Loucy (cell line): ENCODE measurements around the gene ELMO1.

Experiments
- H2AFZ ChIP-seq: fragments of 200-600 bp; sonication (generic); 2 replicates; pipeline ENCODE4 v1.6.0; 2016; ENCODE audit warnings: antibody characterized with exemption, mild to moderate bottlenecking, low read length, moderate library complexity
- H3F3A ChIP-seq: fragments of 200-600 bp; 2 replicates; pipeline ENCODE4 v1.6.0; 2016; ENCODE audit warnings: antibody characterized with exemption, low read depth, mild to moderate bottlenecking
- H3K27me3 ChIP-seq: fragments of 200-600 bp; sonication (generic); 2 replicates; pipeline ENCODE4 v1.6.1; 2014; ENCODE audit warnings: low read length, mild to moderate bottlenecking; ENCODE audit not compliant: insufficient read depth, poor library complexity, severe bottlenecking
- H3K36me3 ChIP-seq: fragments of 200-600 bp; sonication (generic); 2 replicates; pipeline ENCODE4 v1.6.1; 2016; ENCODE audit warnings: low read length; ENCODE audit not compliant: insufficient read depth
- H3K4me1 ChIP-seq: fragments of 200-600 bp; sonication (generic); 2 replicates; pipeline ENCODE4 v1.5.1; 2014; ENCODE audit warnings: low read length, mild to moderate bottlenecking; ENCODE audit not compliant: insufficient read depth, poor library complexity, severe bottlenecking
- H3K4me2 ChIP-seq: fragments of 200-600 bp; sonication (generic); 2 replicates; pipeline ENCODE4 v1.6.0; 2014; ENCODE audit warnings: antibody characterized with exemption, low read length, low read depth, mild to moderate bottlenecking; ENCODE audit not compliant: poor library complexity, severe bottlenecking
- H3K4me3 ChIP-seq: fragments of 200-600 bp; sonication (generic); 2 replicates; pipeline ENCODE4 v1.5.1; 2014; ENCODE audit warnings: low read length, mild to moderate bottlenecking, mixed read lengths; ENCODE audit not compliant: poor library complexity, severe bottlenecking
- H3K79me2 ChIP-seq: fragments of 200-600 bp; sonication (generic); 2 replicates; pipeline ENCODE4 v1.6.1; 2014; ENCODE audit warnings: low read length; ENCODE audit not compliant: insufficient read depth
- H3K9ac ChIP-seq: fragments of 200-600 bp; sonication (generic); 2 replicates; pipeline ENCODE4 v1.6.0; 2014; ENCODE audit warnings: mild to moderate bottlenecking, low read depth, low read length, moderate library complexity; ENCODE audit not compliant: poor library complexity, severe bottlenecking
- H3K9me2 ChIP-seq: fragments of 200-600 bp; sonication (generic); replicated peaks from 2 replicates; pipeline ENCODE4 v1.6.1; 2016; ENCODE audit warnings: low read depth, low read length, mixed read lengths
- H3K9me3 ChIP-seq: fragments of 200-600 bp; sonication (generic); 2 replicates; pipeline ENCODE4 v1.6.1; 2014; ENCODE audit warnings: mild to moderate bottlenecking, antibody characterized with exemption, low read length, low read depth; ENCODE audit not compliant: insufficient read depth
- H4K20me1 ChIP-seq: fragments of 200-600 bp; sonication (generic); 2 replicates; pipeline ENCODE4 v1.6.0; 2014; ENCODE audit warnings: antibody characterized with exemption, low read length, mild to moderate bottlenecking; ENCODE audit not compliant: insufficient read depth, poor library complexity, severe bottlenecking
- EZH2phosphoT487 ChIP-seq: fragments of 200-600 bp; IDR thresholded peaks from 2 replicates; pipeline ENCODE4 v1.6.1; 2018; ENCODE audit warnings: antibody characterized with exemption, mild to moderate bottlenecking, moderate library complexity, borderline replicate concordance
- TF ChIP-seq, protein P1 (sequence below): fragments of 200-600 bp; sonication (generic); conservative IDR thresholded peaks from 2 replicates; pipeline ENCODE4 v1.5.1; 2014; ENCODE audit warnings: mild to moderate bottlenecking, antibody characterized with exemption, low read length

Gene ELMO1

DNA sequence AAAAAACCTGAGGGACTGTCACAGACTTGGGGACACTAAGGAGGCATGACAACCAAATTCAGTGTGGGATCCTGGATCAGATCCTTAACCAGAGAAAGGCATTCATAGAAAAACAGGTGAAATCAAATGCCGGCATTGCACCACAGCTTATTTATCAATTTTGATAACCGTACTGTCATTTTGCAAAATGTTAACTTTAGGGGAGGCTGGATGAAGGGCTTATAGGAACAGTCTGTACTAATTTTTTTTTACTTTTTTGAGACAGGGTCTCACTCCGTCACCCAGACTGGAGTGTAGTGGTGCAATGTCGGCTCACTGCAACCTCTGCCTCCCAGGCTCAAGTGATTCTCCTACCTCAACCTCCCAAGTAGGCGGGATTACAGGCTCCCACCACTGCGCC lies 217.1 kb downstream of the ELMO1 start:
- Histone ChIP-seq H3F3A (no peaks in the 10 kb centered on the region), H3K79me2 (no peaks in the 10 kb centered on the region), H3K36me3 (peaks cover 34% of the 10 kb centered on the region), H3K9me2 (no peaks in the 10 kb centered on the region), H2AFZ (no peak overlapping the region), H4K20me1 (peaks cover 23% of the 10 kb centered on the region), H3K4me2 (no peak overlapping the region), H3K9me3 (no peaks in the 10 kb centered on the region), H3K4me1 (peaks cover 15% of the 10 kb centered on the region), H3K27me3 (no peaks in the 10 kb centered on the region), H3K9ac (no peak overlapping the region), H3K4me3 (no peak overlapping the region)
- no peak for TF ChIP-seq EZH2phosphoT487
- TF ChIP-seq, protein P1, sequence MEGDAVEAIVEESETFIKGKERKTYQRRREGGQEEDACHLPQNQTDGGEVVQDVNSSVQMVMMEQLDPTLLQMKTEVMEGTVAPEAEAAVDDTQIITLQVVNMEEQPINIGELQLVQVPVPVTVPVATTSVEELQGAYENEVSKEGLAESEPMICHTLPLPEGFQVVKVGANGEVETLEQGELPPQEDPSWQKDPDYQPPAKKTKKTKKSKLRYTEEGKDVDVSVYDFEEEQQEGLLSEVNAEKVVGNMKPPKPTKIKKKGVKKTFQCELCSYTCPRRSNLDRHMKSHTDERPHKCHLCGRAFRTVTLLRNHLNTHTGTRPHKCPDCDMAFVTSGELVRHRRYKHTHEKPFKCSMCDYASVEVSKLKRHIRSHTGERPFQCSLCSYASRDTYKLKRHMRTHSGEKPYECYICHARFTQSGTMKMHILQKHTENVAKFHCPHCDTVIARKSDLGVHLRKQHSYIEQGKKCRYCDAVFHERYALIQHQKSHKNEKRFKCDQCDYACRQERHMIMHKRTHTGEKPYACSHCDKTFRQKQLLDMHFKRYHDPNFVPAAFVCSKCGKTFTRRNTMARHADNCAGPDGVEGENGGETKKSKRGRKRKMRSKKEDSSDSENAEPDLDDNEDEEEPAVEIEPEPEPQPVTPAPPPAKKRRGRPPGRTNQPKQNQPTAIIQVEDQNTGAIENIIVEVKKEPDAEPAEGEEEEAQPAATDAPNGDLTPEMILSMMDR: no peak

DNA sequence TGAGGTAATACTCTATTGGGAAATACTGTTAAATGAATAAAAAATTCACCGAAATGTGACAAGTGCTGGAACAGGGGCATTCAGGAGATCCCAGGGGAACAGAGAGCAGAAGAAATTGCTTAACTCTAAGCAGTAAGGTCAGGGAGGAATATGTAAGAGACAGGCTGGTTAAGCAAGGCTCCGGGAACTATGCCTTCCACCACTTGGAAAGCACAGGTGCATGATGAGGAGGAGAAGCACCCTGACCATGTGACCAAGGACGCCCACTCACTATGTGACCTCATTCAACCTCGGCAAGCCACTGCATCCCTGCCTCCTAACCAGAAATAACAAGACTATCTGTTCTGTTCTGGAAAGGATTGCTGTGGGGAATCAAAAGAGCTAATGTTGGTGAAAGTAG lies 218.4 kb downstream of the ELMO1 start:
- no peak overlapping the region for H3K4me3 ChIP-seq
- H3K36me3 ChIP-seq: peaks cover 43% of the 10 kb centered on the region
- H3K4me2 ChIP-seq: no peak overlapping the region
- H3K9me3 ChIP-seq: no peaks in the 10 kb centered on the region
- H3K27me3 ChIP-seq: no peaks in the 10 kb centered on the region
- no peak overlapping the region for H2AFZ ChIP-seq
- H3K4me1 ChIP-seq: peaks cover 15% of the 10 kb centered on the region
- peaks cover 23% of the 10 kb centered on the region for H4K20me1 ChIP-seq
- H3K79me2 ChIP-seq: no peaks in the 10 kb centered on the region
- no peak overlapping the region for H3K9ac ChIP-seq
- no peaks in the 10 kb centered on the region for H3K9me2 ChIP-seq
- TF ChIP-seq EZH2phosphoT487: no peak
- TF ChIP-seq, protein P1: no peak
- no peaks in the 10 kb centered on the region for H3F3A ChIP-seq

DNA sequence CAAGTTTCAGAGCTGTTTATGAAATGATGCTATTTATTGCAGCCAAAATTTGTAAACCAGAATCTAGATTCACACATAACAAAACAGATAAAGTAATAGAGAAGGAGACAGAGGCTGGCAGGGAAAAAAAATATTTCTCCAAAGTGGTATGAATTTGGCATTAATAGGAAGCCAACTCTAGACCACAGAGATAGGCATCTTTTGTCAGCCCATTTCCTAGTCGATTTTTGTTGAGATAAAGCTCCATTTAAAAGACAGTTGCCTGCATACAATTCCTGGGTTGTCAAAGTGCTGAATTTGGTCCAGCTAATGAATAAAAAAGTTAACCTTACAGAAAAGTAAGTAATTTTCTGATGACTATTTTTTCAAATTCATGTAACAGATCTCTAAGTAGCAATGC lies 219.3 kb downstream of the ELMO1 start:
- Histone ChIP-seq H4K20me1 (peaks cover 23% of the 10 kb centered on the region), H3K9me3 (no peaks in the 10 kb centered on the region), H2AFZ (no peak overlapping the region), H3K4me1 (peaks cover 15% of the 10 kb centered on the region), H3K9ac (no peak overlapping the region), H3K27me3 (no peaks in the 10 kb centered on the region), H3F3A (no peaks in the 10 kb centered on the region), H3K9me2 (no peaks in the 10 kb centered on the region), H3K36me3 (peaks cover 51% of the 10 kb centered on the region), H3K4me3 (no peak overlapping the region), H3K4me2 (peak overlapping the region; percentile 36), H3K79me2 (no peaks in the 10 kb centered on the region)
- TF ChIP-seq, protein P1: no peak
- TF ChIP-seq EZH2phosphoT487: no peak; the same call in 1 of the 2 replicates
